ENCODE data around the gene NKIRAS2. TPM values are rescaled to one million over a fixed set of nuclear protein-coding genes. Genes with fewer than 3 reads are reported as not detected.

NKIRAS2 gene
- polyA plus RNA-seq, 1 donor from 2014 or later: 60.2 TPM

- TF ChIP-seq RAD21 (conservative IDR thresholded peaks at IDR 0.05) (no peak), REST (IDR thresholded peaks at IDR 0.05; ENCODE audit: borderline replicate concordance) (no peak), MXI1 (conservative IDR thresholded peaks at IDR 0.05; ENCODE audit: poor library complexity, severe bottlenecking) (no peak), EP300 (conservative IDR thresholded peaks at IDR 0.05; ENCODE audit: poor library complexity, severe bottlenecking) (no peak), SMC3 (conservative IDR thresholded peaks at IDR 0.05; ENCODE audit: poor library complexity) (no peak)
- H2AFZ ChIP-seq (ENCODE audit: low read depth, low read length): no peak overlapping the region
- peaks cover 7% of the 10 kb centered on the region for H3K27me3 ChIP-seq (ENCODE audit: insufficient read depth, low read depth, low read length)
- H3F3A ChIP-seq (ENCODE audit: insufficient read depth, low read length, poor library complexity, severe bottlenecking): no peaks in the 10 kb centered on the region
- H3K9me2 ChIP-seq (ENCODE audit: insufficient read depth, low read length): no peaks in the 10 kb centered on the region
- no peak overlapping the region for H3K27ac ChIP-seq (ENCODE audit: low read length)
- no peak overlapping the region for H3K4me3 ChIP-seq (ENCODE audit: low read length)
- H3K9me3 ChIP-seq (ENCODE audit: low read length): no peaks in the 10 kb centered on the region
- H3K36me3 ChIP-seq (ENCODE audit: insufficient read depth, low read length): no peaks in the 10 kb centered on the region
- no peaks in the 10 kb centered on the region for H4K20me1 ChIP-seq (ENCODE audit: insufficient read depth)
- H3K9ac ChIP-seq (ENCODE audit: low read length): no peak overlapping the region
- no peak overlapping the region for H3K4me2 ChIP-seq (ENCODE audit: low read length)
- H3K79me2 ChIP-seq (replicated peaks; ENCODE audit: insufficient read depth, low read length): no peaks in the 10 kb centered on the region
These were observed 35.6 kb downstream of the NKIRAS2 start for GRCh38 chr17:42055496-42055895.

- H3K36me3 ChIP-seq (ENCODE audit: insufficient read depth, low read length): no peaks in the 10 kb centered on the region
- H4K20me1 ChIP-seq (ENCODE audit: insufficient read depth): no peaks in the 10 kb centered on the region
- no peaks in the 10 kb centered on the region for H3K9me2 ChIP-seq (ENCODE audit: insufficient read depth, low read length)
- TF ChIP-seq TAF1 (IDR thresholded peaks at IDR 0.05; ENCODE audit: low read depth): no peak
- TF ChIP-seq CTCF (IDR thresholded peaks at IDR 0.05; ENCODE audit: poor library complexity, severe bottlenecking): no peak
- TF ChIP-seq POLR2AphosphoS5 (IDR thresholded peaks at IDR 0.05): no peak
- TF ChIP-seq EZH2 (IDR thresholded peaks at IDR 0.05; ENCODE audit: borderline replicate concordance, insufficient read depth, low read length, poor library complexity, severe bottlenecking): no peak
- TF ChIP-seq RAD21 (conservative IDR thresholded peaks at IDR 0.05): no peak
- no peak for TF ChIP-seq EP300 (conservative IDR thresholded peaks at IDR 0.05; ENCODE audit: poor library complexity, severe bottlenecking)
- no peak for TF ChIP-seq SMC3 (conservative IDR thresholded peaks at IDR 0.05; ENCODE audit: poor library complexity)
- no peak for TF ChIP-seq MXI1 (conservative IDR thresholded peaks at IDR 0.05; ENCODE audit: poor library complexity, severe bottlenecking)
- H2AFZ ChIP-seq (ENCODE audit: low read depth, low read length): no peak overlapping the region
- H3K9ac ChIP-seq (ENCODE audit: low read length): no peak overlapping the region
- no peak overlapping the region for H3K4me2 ChIP-seq (ENCODE audit: low read length)
- no peaks in the 10 kb centered on the region for H3K79me2 ChIP-seq (replicated peaks; ENCODE audit: insufficient read depth, low read length)
- no peak overlapping the region for H3K27ac ChIP-seq (ENCODE audit: low read length)
- no peak overlapping the region for H3K4me3 ChIP-seq (ENCODE audit: low read length)
- no peaks in the 10 kb centered on the region for H3K9me3 ChIP-seq (ENCODE audit: low read length)
- H3K27me3 ChIP-seq (ENCODE audit: insufficient read depth, low read depth, low read length): peaks cover 4% of the 10 kb centered on the region
- no peaks in the 10 kb centered on the region for H3F3A ChIP-seq (ENCODE audit: insufficient read depth, low read length, poor library complexity, severe bottlenecking)
These were observed 36.7 kb downstream of the NKIRAS2 start for GRCh38 chr17:42056635-42057034.

Data from neural cell (in vitro differentiated cells).